ENCODE results near the gene IGFBP7.

GRCh38 chr4:57114973-57115372 is 4.8 kb upstream of the IGFBP7 start:
- TF ChIP-seq CTCF (conservative IDR thresholded peaks at IDR 0.05 in 1 of 2, IDR thresholded peaks at IDR 0.05 in 1 of 2; ENCODE audit: low read depth in 1 of 2, low read length in 2 of 2) (no peak), EZH2 (IDR thresholded peaks at IDR 0.05; ENCODE audit: low read length, missing control alignments) (no peak)
